Ramos (cell line): ENCODE results near the gene PHTF2.
"Not testable (repeated sequence)": the region's sequence is repeated elsewhere in the genome, so short reads cannot be mapped to it uniquely, and the experiment has no call there.

ENCODE experiments used
- in situ Hi-C: fragments of 300-500 bp; cut with MboI; formaldehyde crosslinking; loops from one replicate; pipeline ENCODE4 v1.14.3; 2022; ENCODE audit warnings: low sequenced_read_pairs; ENCODE audit not compliant: unreplicated experiment

Gene PHTF2

DNA sequence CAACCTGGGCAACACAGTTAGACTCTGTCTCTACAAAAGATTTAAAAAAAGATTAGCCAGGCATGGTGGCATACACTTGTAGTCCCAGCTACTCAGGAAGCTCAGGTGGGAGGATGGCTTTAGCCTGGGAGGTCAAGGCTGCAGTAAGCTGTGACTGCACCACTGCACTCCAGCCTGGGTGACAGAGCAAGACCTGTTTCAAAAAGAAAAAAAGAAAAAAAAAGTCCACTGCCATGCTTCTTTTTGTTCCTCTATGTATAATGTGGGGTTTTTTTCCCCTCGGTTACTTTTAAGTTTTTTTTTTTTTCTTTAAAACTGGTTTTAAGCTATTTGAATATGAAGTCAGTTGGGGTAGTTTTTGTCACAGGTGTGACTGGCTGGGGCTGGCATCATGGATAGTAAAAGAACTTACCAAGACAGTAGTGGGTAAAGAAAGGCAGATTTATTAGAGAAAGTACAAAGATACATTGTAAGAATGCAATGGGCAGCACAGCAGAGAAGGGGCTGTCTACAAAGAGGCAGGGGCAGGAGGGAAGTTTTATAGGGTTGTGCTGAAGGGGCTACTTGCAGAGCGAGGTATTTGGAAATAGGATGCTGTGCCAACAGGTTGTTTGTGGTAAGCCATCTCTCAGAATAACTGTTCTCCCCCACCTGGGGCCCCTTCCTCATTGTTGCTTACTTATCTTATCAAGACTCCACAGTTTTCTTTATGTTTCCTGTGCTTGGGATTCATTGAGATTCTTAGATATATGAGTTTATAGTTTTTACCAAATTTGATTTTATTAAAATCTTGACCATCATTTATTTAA is 177.3 kb downstream of the PHTF2 start:
- in situ Hi-C loops = no loop called here

DNA sequence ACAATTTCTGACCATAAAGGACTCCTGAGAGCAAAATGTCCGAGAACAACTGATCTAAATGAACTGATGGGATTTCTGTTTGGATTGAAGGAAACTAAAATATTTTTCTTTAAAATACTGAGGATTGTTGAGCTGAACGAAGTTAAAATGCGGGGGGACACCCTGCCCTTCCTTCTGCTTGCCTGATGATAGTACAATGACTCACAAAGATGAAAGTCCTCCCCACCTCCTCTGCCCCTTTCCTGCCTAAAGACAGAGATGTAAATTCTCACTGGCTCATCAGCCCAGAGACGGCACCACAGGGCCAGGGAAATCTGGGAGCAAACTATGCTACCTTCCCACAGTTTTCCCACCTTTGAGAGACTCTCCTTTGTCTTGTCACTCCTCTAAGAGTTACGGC is 180.6 kb downstream of the PHTF2 start:
- in situ Hi-C loops = no loop called here

DNA sequence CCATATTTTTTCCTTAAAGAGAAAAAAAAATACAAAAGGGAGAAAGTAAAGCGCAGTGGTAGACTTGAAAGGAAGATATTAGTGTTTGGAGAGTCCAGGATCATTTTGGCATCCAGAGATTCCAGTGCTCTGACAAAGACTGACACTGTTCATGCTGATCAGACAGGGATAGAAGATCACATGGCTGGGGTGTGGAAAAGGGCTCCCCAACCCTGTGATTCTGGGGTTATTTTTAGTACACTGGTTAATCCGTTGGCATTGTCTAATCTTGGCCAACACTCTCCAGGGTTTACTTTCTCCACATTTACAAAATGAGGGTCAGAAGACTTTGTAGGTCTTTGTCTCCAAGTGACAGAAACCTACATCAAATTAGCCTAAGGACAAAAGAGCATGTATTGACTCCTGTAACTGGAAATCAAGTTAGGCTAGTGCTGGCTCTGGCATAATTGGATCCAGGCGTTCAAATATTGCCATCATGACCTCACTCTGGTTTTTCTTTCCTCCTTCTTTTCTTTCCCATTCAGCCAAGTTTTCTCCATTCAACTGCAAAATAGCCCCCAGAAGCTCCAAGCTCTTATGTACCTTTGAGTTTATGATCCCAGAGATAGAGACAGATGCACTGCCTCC is 181.6 kb downstream of the PHTF2 start:
- in situ Hi-C loops = no loop called here

DNA sequence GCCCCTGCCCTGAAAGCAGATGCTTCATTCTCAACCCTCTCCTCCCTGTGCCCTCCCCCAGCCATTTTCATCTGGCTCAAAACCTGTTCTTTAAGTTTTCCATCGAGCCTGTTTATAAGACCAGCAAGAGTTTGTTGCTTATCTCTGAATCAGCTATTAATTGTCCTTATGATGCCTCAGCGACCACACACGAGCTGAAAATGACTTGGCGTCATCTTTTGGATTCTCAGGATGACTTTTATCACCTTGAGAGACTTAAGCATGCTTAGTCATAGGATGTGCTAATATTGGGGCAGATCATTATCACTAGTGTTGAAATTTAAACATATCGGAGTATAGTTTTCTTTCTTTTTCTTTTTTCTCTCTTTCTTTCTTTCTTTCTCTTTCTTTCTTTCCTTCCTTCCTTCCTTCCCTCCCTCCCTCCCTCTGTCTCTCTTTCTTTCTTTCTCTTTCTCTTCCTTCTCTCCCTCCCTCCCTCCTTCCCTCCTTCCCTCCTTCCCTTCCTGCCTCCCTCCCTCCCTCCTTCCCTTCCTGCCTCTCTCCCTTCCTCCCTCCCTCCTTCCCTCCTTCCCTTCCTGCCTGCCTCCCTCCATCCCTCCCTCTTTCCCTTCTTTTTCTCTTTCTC is 184.5 kb downstream of the PHTF2 start:
- in situ Hi-C loops = no loop called here

DNA sequence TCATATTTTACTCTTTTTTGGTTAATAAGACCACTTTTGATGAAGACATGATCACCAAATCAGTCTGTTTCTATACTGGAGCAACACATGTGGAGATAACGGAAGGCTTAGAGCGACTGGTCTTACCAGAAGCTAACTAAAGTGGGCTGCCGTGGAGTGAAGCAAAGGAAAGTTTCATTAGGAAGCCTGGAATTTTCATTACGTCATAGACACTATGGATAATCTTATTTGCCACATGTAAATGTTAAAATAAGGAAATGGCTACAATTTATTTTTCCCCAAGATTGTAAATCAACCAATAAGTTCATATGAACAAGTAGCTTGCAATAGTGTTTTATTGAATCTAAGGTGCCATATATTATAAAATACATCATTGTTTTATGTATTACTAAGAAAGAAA is 185.4 kb downstream of the PHTF2 start:
- in situ Hi-C loops = no loop called here

DNA sequence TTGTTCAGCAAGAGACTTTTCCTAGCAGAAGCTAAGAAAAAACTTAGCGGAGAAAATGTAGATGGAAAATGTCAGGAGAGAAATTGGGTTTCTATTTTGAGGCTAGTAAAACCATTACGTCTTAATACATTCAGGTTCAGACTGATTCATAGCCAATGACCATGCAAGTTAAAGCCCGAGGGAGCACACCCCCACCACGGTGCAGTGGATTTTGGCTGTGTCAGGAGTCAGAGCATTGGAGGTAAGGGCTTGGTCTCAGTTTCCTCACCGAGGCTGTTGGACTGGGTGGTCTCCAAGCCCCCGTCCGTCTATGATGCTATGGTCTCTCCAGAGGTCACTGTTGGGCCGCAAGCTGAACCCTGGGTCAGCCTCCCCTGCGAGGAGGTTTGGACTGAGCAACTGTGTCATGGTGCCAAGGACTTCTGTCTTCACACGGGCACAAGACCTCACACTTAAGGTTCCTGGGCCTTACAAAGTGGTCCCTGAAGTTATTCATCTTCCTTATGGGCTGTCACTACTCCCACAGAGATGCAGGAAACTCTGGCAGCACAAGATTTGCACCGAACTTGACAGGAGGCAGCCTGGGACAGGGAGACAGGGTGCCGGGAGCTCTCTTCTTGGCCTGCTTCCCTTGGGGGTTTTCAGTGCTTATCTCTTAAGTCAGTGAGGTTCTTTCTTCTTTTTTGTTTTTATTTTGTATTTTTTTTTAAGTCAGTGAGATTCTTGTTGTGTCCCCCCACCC is 186.8 kb downstream of the PHTF2 start:
- in situ Hi-C loops = no loop called here

DNA sequence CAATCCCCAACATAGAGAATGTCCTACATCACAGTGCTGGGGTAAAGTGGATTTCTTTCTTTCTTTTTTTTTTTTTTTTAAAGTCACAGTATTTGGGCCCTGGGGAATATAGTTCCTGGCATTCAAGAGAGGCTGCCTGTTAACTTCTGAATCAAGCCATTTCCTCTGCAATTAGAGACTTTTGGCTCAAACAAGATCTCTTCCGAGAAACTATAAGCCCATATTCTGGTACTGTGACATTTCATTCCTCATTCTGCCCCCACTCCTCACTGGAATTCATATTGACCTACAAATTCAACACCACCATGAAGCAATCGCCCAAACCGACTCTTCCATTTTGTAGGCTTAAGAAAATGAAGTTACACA is 187.4 kb downstream of the PHTF2 start:
- in situ Hi-C loops = no loop called here

DNA sequence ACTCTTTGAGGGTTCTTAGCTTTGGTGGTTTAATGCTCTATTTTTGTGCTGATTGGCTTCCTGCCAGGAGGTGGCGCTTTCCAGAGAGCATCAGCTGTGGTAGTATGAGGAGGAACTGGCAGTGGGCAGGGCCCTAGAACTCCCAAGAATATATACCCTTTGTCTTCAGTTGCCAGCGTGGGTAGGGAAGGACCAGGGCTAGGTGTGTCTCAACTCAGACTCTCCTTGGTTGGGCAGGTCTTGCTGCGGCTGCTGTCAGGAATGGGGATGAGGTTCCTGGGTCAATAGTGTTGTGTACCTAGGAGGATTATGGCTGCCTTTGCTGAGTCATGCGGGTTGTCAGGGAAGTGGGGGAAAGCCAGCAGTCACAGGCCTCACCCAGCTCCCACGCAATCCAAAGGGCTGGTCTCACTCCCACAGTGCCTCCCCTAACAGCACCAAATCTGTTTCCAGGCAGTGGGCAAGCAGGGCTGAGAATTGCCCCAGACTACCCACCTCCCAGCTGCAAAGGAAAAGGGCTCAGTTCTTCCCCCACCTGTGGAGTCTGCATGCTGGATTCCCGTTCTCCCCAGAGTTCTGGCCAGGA is 191.5 kb downstream of the PHTF2 start:
- in situ Hi-C loops = no loop called here

DNA sequence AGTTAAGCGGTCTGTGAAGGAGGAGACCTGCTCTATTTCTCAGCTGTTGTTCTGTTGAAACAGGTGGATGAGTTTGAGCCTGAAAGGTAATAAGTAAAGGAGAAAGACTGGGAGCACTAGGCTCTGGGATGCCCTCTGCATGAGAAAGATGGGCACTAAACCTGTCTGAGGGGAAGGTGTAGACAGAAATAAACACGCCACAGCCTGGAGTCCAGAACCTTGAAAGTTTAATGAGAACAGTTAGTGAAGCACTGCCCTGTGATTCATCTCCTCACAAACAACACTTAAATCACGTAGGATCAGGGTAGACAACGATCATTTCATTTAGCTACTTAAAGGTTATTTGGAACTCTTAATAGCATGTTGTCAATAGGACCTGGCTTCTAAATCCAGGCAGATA is 193.1 kb downstream of the PHTF2 start:
- in situ Hi-C loops = no loop called here

DNA sequence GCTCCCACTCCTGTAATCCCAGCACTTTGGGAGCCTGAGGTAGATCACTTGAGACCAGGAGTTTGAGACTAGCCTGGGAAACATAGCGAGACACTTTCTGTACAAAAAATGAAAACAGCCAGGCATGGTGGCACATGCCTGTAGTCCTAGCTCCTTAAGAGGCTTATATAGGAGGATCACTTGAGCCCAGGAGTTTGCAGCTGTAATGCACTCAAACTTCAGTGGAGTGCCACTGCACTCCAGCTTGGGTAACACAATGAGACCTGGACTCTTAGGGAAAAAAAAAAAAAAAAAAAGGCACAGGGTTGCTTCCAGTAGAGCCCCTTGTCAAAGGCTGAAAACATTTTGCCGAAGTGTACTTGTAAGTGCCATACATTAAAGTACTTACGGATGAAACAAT is 195.3 kb downstream of the PHTF2 start:
- in situ Hi-C loops = no loop called here

DNA sequence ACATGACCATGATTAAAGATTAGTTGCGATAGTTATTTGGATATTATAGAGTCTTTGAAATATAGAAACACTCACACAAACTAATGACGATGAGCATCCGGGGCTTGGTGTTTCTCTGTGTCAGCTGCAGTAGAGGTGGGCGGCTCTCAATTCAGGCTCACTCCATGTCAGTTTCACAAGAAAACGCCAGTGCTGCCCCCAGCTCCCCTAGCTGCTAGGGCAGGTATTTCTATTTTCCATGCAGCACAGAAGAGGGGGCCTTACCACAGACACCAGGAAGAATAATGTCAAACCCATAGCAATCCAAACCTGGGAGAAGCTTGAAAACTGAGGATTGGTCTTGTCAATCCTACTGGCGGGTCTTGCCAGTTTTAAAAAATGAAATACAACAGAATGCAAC is 197.1 kb downstream of the PHTF2 start:
- in situ Hi-C loops = no loop called here

DNA sequence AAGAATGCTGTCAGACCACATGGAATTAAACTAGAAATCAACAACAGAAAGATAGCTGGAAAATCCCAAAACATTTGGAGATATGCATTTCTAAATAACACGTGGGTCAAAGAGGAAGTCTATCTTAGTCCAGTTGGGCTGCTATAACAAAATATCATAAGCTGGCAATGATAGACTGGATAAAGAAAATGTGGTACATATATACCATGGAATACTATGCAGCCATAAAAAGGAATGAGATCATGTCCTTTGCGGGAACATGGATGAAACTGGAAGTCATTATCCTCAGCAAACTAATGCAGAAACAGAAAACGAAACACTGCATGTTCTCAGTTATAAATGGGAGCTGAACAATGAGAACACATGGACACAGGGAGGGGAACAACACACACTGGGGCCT is 200.6 kb downstream of the PHTF2 start:
- in situ Hi-C loops = not testable (repeated sequence)

DNA sequence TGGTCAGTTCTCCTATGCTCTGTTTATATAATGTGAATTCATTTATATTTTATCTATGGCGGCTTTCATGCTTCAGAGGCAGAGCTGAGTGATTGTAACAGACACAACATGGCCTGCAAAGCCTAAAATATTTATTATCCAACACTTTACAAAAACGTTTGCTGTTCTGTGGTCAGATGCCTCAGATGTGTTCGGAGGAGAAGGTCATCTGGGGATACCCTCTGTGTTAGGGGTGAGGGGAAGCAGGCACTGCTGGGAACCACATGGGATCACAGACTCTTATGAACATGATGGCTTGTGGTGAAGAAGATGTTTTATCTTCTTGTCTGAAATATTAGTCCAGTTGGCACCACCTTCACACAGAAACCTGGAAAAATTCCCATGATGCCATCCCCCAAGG is 203.4 kb downstream of the PHTF2 start:
- in situ Hi-C loops = no loop called here

DNA sequence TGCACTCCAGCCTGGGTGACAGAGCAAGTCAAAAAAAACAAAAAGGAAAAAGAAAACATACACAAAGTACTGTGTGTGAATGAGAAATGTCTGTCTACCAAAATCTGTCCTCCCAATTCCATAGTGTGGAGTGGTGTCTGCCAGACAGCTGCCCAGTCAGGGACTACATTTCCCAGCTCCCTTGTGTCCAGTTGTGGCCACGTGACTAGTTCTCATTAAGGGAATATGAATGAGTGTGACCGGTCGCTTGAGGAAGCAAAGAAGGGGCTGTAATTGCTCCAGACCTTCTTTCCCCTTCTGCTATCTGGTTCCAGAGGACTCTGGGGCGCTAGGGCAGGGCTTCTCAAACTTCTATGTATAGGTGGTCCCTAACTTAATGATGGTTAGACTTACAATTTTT is 204.1 kb downstream of the PHTF2 start:
- in situ Hi-C loops = no loop called here

DNA sequence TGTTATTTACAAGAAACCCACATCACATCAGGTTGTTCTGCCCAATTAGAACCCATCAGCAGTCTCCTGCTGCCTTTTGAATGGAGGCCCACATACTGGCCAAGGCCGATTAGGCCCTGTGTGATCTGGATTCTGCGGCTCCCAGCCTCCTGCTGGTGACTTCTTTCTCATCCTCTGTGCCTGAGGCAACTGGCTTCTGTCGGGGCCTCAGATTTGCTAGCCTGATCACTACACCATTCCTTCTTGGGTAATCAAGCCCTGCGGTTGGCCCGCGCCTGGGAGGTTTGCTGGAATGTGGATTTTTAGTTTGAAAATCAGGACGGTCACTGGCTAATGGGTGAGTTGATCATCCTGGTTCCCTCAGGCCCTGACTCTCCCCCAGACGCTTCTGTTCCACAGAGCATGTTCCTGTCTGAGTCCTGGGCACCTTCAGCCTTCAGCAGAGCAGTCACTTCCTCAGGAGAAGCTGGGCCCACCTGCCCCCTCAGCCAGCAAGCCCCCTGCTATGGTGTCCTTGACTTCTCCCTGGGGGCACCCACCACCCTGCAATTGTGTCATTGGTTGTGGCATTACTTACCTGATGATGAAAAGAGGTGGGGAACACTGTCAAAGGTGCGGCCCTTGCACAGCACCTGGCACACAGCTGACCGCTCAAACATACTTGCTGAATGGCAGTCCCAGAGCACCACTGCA is 207.6 kb downstream of the PHTF2 start:
- in situ Hi-C loops = no loop called here
